GM19240 (cell line): ENCODE measurements around the gene JMJD8.
A peak's percentile ranks its signal among the peaks of the same experiment; 100 is the strongest.

Experiments used
- DNase-seq: peaks from one replicate; pipeline ENCODE4 v3.0.0; 2011; ENCODE audit warnings: low spot score; ENCODE audit not compliant: insufficient read length

The JMJD8 gene

DNA sequence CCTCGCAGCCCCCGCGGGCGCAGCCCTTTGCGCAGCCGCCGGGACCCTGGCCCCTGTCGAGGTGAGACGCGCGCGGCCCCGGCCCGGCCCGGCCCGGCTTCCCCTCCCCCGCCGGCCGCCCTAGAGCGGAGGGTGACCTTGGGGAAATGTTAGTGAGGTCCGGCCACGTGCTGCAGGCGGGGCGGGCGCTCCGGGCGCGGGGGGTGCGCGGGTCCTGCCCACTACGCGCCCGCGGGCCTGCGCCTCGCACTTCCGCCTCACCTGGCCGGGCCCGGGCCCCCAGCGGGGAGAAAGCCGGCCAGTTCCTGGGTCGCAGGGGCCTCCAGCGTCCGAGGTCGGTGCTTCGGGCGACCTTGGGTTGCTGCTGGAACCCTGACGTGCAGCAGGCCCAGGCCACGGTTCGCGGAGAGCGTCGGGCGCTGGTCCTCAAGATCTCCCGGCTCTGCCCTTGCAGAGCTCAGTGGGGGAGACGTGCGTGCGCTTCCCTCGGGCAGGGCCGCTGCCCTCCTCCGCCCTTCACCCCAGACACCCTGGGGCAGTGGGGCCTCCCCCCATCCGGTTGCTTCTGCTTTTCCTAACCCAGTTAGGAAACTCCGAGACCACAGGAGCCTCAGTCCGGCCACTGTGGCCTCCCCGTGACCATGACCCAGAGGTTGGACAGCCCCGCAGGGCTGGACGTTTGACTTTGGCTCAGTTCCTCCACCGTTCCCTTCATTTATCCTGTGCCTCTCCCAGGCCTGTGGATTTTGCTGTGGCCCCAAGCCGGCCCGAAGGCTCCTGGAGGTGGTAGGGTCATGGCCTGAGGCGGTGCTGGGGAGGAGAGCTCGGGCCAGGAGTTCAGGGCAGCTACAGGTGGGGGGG is 41.7 kb downstream of the JMJD8 start:
- DNase-seq = no peak

- peak; percentile 70 for DNase-seq
These were observed 42.6 kb downstream of the JMJD8 start, which contains the start of gene MCRIP2 for GRCh38 chr16:641326-642188. Gene MCRIP2 (plus strand): TSS chr16:641828. CDS start chr16:641992, 164 bp downstream.

DNA sequence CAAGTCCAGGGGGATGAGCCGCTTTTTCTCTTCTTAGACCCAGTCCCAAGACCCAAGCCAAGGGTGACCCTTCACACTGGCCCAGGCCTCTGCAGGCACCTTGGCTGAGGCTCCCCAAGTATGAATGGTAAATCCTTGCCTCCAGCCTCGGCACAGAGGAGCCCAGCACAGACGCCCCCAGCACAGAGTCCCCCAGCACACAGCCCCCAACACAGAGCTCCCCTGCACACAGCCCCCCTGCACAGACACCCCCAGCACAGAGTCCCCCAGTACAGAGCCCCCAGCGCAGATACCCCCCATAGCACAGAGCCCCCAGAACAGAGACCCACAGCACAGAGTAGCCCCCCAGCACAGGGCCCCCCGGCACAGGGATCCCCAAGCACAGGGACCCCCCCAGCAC is 43.5 kb downstream of the JMJD8 start:
- no peak for DNase-seq

DNA sequence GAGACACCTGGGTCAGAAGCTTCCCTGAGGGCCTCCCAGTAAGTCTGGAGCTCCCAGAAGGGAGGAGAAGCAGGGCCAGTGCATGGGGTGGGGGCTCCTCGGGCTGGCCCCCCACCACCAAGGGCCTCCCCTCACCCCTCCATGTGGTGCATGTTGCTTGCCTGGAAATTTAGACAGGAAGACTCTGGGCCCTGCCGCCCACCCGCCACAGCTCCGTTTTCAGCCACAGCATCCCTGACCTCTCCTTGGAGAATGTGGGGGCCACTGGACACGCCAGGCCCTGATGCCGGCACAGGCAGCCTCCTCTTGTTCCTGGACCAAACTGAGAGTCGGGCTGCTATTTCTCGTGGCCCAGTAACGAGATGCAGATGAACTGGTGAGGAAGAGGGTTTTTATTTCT is 45.3 kb downstream of the JMJD8 start:
- DNase-seq = no peak

GRCh38 chr16:638034-638543 is 46.0 kb downstream of the JMJD8 start:
- no peak for DNase-seq

DNA sequence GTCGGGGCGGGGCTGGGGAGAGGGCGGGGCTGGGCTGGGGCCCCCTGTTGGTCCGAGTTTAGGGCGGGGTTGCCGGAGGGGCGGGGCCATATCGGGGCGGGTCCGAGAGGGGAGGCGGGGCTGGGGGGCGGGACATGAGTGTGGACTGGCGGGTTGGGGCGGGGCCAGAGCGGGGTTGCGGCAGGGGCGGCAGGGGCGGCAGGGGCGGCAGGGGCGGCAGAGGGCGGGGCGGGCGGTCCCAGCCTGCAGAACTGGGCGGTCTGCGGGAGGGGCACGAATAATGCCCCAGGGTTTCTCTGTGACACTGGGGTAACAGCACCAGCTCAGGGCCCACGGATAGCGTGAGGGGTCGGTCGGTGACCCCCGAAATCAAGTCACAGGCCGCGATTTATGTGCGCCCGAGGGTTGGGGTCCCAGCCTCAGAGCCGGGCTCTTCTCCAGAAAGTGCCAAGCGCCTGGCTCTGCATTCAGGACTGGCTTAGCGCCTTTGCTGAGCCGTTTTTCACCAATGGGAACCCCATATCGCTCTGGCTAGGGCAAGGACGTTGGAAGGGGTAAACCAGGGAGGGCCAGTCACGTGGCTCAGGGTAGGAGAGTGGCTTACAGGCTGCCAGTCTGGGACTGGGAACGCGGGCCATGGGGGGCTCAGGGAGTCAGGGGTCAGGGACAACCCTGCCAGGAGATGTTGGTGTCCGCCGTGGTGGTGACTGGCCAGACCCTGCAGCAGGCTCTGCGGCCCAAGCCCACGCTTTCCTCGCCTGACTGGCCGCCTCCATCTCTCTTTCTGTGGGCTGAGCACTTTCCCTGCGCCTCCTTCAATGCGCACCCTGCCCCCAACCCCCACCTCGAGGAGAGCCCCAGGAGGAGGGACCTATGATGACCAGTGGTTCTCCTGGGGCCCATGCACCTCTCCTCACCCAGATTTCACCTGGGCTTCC is 46.8 kb downstream of the JMJD8 start:
- peak; percentile 98 for DNase-seq

DNA sequence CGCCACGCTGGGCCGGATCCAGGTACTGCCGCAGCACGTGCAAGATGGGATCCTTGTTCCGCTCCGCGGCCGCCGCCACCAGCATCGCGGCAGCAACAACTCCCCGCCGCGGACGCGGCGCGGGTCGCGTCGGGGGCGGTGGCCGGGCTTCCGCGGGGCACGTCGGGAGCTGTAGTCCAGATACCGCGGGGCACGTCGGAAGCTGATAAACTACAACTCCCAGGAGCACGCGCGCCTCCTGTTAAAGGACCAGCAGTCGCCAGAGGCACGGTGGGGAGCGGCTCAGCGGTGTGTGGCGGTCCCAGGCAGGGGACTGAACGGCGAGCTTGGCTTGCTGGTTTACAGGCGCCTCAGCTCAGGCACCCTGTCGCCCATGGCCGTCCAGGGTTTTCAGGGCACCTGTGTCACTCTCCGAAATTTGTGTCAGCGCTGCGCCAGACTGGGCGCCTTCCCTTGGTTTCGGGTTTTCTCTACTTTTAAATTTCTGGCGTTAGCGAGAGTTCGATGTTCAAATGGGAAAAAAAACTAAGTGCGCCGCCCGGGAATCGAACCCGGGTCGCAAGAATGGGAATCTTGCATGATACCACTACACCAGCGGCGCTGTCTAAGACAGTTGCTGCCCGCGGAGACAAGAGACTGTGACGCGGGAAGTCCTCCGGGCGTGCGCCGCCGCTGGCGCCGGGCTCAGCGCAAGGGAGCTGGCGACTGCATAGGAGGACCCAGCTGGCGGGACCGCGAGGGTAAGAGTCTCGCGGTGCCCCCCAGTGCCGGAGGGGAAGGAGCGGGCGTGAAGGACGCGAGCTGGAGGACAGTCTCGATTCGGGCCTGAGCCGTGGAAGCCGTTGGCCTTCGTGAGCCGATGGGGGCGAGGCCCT is 47.7 kb downstream of the JMJD8 start, which contains the start of gene METTL26:
Gene METTL26, minus strand, starts transcription at position 100 of the 875 bp plus-strand sequence. Its CDS starts 15 bp downstream, at position 85.
- DNase-seq = peak; percentile 99

DNA sequence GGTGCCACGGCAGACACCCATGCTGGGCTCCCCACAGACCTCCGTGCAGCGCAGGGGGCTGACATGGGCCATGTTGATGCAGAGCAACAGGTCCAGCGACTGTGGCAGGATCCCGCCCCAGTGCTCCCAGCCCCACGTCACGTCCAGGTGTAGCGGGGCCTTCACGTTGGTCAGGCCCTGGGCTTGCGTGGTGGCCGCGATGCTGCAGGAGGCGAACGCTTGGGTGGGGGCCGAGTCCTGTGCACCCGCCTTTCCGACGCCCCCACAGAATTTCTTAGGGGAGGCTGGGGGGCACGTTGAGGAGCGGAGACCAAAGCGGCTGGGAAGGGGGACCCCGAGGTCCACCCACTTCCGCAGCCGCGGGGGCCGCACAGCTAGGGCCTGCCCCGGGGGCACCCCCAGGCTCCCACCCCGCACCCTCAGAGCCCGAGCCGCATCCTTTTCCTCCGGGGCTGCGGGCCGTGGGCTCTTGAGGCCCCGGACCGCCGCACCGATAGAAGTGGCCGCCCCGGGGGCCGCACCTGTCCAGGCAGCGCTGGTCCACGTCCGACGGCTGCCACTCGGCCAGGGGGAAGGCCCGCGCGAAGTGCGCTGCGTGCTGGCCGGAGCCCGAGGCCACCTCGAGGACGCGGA is 48.4 kb downstream of the JMJD8 start:
- DNase-seq = no peak

DNA sequence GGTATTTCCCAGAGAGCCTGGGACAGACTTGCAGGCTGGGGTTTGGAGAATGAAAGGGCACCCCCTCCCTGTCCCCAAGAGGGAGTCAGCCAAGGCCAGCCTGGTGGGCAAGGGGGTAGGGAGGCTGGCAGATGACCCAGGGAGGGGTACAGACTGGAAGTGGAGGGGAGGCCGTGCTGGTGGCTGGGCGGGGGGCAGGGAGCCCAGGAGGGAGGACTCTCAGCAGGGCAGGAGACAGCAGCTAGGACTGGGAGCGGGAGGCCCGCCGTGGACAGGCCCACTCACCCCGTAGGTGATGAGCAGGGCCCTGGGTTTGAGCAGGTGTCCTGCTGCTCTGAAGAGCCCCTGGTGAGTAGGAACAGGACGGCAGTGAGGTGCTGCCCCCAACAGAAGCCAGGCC is 49.1 kb downstream of the JMJD8 start:
- no peak for DNase-seq

GRCh38 chr16:634051-634670 is 50.0 kb downstream of the JMJD8 start:
- DNase-seq = no peak

DNA sequence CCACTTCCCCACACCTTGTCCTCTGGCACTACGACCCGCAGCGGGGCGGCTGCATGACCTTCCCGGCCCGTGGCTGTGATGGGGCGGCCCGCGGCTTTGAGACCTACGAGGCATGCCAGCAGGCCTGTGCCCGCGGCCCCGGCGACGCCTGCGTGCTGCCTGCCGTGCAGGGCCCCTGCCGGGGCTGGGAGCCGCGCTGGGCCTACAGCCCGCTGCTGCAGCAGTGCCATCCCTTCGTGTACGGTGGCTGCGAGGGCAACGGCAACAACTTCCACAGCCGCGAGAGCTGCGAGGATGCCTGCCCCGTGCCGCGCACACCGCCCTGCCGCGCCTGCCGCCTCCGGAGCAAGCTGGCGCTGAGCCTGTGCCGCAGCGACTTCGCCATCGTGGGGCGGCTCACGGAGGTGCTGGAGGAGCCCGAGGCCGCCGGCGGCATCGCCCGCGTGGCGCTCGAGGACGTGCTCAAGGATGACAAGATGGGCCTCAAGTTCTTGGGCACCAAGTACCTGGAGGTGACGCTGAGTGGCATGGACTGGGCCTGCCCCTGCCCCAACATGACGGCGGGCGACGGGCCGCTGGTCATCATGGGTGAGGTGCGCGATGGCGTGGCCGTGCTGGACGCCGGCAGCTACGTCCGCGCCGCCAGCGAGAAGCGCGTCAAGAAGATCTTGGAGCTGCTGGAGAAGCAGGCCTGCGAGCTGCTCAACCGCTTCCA is 50.6 kb downstream of the JMJD8 start:
- DNase-seq = no peak

- no peak for DNase-seq
These were observed 51.4 kb downstream of the JMJD8 start for GRCh38 chr16:632486-633335.

GRCh38 chr16:631808-632358 is 52.3 kb downstream of the JMJD8 start:
- no peak for DNase-seq
